ENCODE data around the gene VIPR2.

DNA sequence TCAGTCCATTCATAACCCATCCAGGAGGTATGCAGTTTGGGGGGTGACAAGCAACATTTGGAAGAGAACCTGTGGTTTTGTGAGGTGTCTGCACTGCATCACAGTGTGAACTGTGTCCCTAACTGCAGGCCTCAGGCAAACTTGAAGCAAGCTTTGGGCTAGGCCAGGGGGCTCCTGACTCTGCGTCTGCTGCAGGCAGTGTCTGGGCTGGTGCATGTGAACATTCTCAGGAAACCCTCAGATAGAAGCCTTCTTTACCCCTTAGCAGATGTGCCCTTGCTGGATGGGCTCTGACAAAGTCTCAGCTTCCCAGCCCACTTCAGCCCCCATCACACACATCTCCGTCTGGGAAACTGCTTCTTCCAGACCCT lies 61.0 kb downstream of the VIPR2 start:
- TF ChIP-seq, protein P1, sequence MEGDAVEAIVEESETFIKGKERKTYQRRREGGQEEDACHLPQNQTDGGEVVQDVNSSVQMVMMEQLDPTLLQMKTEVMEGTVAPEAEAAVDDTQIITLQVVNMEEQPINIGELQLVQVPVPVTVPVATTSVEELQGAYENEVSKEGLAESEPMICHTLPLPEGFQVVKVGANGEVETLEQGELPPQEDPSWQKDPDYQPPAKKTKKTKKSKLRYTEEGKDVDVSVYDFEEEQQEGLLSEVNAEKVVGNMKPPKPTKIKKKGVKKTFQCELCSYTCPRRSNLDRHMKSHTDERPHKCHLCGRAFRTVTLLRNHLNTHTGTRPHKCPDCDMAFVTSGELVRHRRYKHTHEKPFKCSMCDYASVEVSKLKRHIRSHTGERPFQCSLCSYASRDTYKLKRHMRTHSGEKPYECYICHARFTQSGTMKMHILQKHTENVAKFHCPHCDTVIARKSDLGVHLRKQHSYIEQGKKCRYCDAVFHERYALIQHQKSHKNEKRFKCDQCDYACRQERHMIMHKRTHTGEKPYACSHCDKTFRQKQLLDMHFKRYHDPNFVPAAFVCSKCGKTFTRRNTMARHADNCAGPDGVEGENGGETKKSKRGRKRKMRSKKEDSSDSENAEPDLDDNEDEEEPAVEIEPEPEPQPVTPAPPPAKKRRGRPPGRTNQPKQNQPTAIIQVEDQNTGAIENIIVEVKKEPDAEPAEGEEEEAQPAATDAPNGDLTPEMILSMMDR (IDR thresholded peaks at IDR 0.05; ENCODE audit: borderline replicate concordance, extremely low read depth, low read length, poor library complexity, severe bottlenecking) = no peak
- TF ChIP-seq EZH2 (IDR thresholded peaks at IDR 0.05; ENCODE audit: borderline replicate concordance, low read depth, low read length, severe bottlenecking) = no peak
